Measurements from ENCODE around the gene SYK. TPM values are rescaled to one million over a fixed set of nuclear protein-coding genes. Genes with fewer than 3 reads are reported as not detected.

SYK gene
- total RNA-seq, 1 donor from 2014 or later: 0.55 TPM

- Mint-ChIP-seq H3K4me1 (ENCODE audit: low read depth) (peaks cover 8% of the 10 kb centered on the region), H3K36me3 (ENCODE audit: low read depth) (no peaks in the 10 kb centered on the region), H3K9me3 (ENCODE audit: low read depth) (no peaks in the 10 kb centered on the region), H3K27ac (ENCODE audit: unreplicated experiment) (no peak overlapping the region), H3K27me3 (ENCODE audit: low read depth) (no peaks in the 10 kb centered on the region), H3K4me3 (ENCODE audit: unreplicated experiment) (no peak overlapping the region)
- no peak for TF ChIP-seq CTCF (IDR thresholded peaks at IDR 0.05)
- DNase-seq (ENCODE audit: low spot score): no peak
Observed at GRCh38 chr9:90841615-90842014, 40.0 kb downstream of the SYK start.

GRCh38 chr9:90842176-90842777 lies 40.7 kb downstream of the SYK start:
- H3K9me3 Mint-ChIP-seq (ENCODE audit: low read depth): no peaks in the 10 kb centered on the region
- no peaks in the 10 kb centered on the region for H3K36me3 Mint-ChIP-seq (ENCODE audit: low read depth)
- no peak overlapping the region for H3K27ac Mint-ChIP-seq (ENCODE audit: unreplicated experiment)
- H3K4me1 Mint-ChIP-seq (ENCODE audit: low read depth): peaks cover 8% of the 10 kb centered on the region
- DNase-seq (ENCODE audit: low spot score): no peak
- no peaks in the 10 kb centered on the region for H3K27me3 Mint-ChIP-seq (ENCODE audit: low read depth)
- no peak for TF ChIP-seq CTCF (IDR thresholded peaks at IDR 0.05)
- H3K4me3 Mint-ChIP-seq (ENCODE audit: unreplicated experiment): no peak overlapping the region

- peaks cover 8% of the 10 kb centered on the region for H3K4me1 Mint-ChIP-seq (ENCODE audit: low read depth)
- no peak for TF ChIP-seq CTCF (IDR thresholded peaks at IDR 0.05)
- no peak overlapping the region for H3K27ac Mint-ChIP-seq (ENCODE audit: unreplicated experiment)
- no peaks in the 10 kb centered on the region for H3K36me3 Mint-ChIP-seq (ENCODE audit: low read depth)
- H3K27me3 Mint-ChIP-seq (ENCODE audit: low read depth): peaks cover 2% of the 10 kb centered on the region
- H3K4me3 Mint-ChIP-seq (ENCODE audit: unreplicated experiment): no peak overlapping the region
- no peak for DNase-seq (ENCODE audit: low spot score)
- no peaks in the 10 kb centered on the region for H3K9me3 Mint-ChIP-seq (ENCODE audit: low read depth)
Observed at GRCh38 chr9:90842996-90843395, 41.4 kb downstream of the SYK start.

- TF ChIP-seq CTCF (IDR thresholded peaks at IDR 0.05): no peak
- no peak for DNase-seq (ENCODE audit: low spot score)
- H3K36me3 Mint-ChIP-seq (ENCODE audit: low read depth): no peaks in the 10 kb centered on the region
- peaks cover 2% of the 10 kb centered on the region for H3K27me3 Mint-ChIP-seq (ENCODE audit: low read depth)
- H3K4me3 Mint-ChIP-seq (ENCODE audit: unreplicated experiment): no peak overlapping the region
- H3K27ac Mint-ChIP-seq (ENCODE audit: unreplicated experiment): no peak overlapping the region
- peaks cover 4% of the 10 kb centered on the region for H3K4me1 Mint-ChIP-seq (ENCODE audit: low read depth)
- no peaks in the 10 kb centered on the region for H3K9me3 Mint-ChIP-seq (ENCODE audit: low read depth)
Observed at GRCh38 chr9:90843525-90843924, 41.9 kb downstream of the SYK start.

GRCh38 chr9:90844326-90844725 lies 42.7 kb downstream of the SYK start:
- H3K36me3 Mint-ChIP-seq (ENCODE audit: low read depth): no peaks in the 10 kb centered on the region
- peaks cover 2% of the 10 kb centered on the region for H3K27me3 Mint-ChIP-seq (ENCODE audit: low read depth)
- no peaks in the 10 kb centered on the region for H3K9me3 Mint-ChIP-seq (ENCODE audit: low read depth)
- H3K27ac Mint-ChIP-seq (ENCODE audit: unreplicated experiment): no peak overlapping the region
- H3K4me1 Mint-ChIP-seq (ENCODE audit: low read depth): no peaks in the 10 kb centered on the region
- DNase-seq (ENCODE audit: low spot score): no peak
- no peak overlapping the region for H3K4me3 Mint-ChIP-seq (ENCODE audit: unreplicated experiment)
- TF ChIP-seq CTCF (IDR thresholded peaks at IDR 0.05): no peak
